K562 (cell line): ENCODE data around the gene EPHX1. TPM values are rescaled to one million over a fixed set of nuclear protein-coding genes. Genes with fewer than 3 reads are reported as not detected.

Source experiments
- EHMT2 ChIP-seq: fragments of 450-650 bp; IDR thresholded peaks from 2 replicates; pipeline ENCODE4 v1.6.1; 2018; ENCODE audit warnings: antibody characterized with exemption
- ETV6 ChIP-seq, 3 experiments: fragments of 150-350 bp in 1 of 3; sonication (generic) in 1 of 3; formaldehyde crosslinking in 1 of 3; IDR thresholded peaks; 2 replicates each; pipeline versions ENCODE4 v1.6.1 to v1.8.0; 2014 to 2022; ENCODE audit warnings: borderline replicate concordance in 2 of 3, low read depth in 2 of 3, antibody characterized with exemption in 1 of 3, low read length in 1 of 3, mild to moderate bottlenecking in 1 of 3, missing genetic modification reagents in 1 of 3
- GTF2A2 ChIP-seq: IDR thresholded peaks from 2 replicates; pipeline ENCODE4 v1.6.1; 2016; ENCODE audit warnings: mild to moderate bottlenecking, missing genetic modification characterization, missing compliant biosample characterization
- HDAC8 ChIP-seq: fragments of 450-650 bp; IDR thresholded peaks from 2 replicates; pipeline ENCODE4 v1.6.1; 2016; ENCODE audit warnings: mild to moderate bottlenecking, missing genetic modification characterization, moderate library complexity, missing compliant biosample characterization
- MCM2 ChIP-seq: fragments of 450-650 bp; IDR thresholded peaks from 2 replicates; pipeline ENCODE4 v1.6.1; 2017; ENCODE audit warnings: low read depth, mild to moderate bottlenecking
- MTA1 ChIP-seq: fragments of 450-650 bp; IDR thresholded peaks from 2 replicates; pipeline ENCODE4 v1.6.1; 2017; ENCODE audit warnings: borderline replicate concordance
- MYBL2 ChIP-seq, 2 experiments: fragments of 450-650 bp in 1 of 2; sonication (generic) in 1 of 2; formaldehyde crosslinking in 1 of 2; IDR thresholded peaks; 2 replicates each; pipeline versions ENCODE4 v1.6.1 to v1.8.1; 2017 to 2022; ENCODE audit warnings: borderline replicate concordance in 1 of 2, inconsistent platforms in 1 of 2, low read depth in 1 of 2, mild to moderate bottlenecking in 1 of 2, missing genetic modification reagents in 1 of 2, moderate library complexity in 1 of 2
- NKRF ChIP-seq: fragments of 450-650 bp; IDR thresholded peaks from 2 replicates; pipeline ENCODE4 v1.6.1; 2016; ENCODE audit warnings: borderline replicate concordance
- TAF1 ChIP-seq: IDR thresholded peaks from 2 replicates; pipeline ENCODE4 v1.6.1; 2011; ENCODE audit warnings: mild to moderate bottlenecking, low read length, moderate library complexity; ENCODE audit not compliant: insufficient read depth, control insufficient read depth, severe bottlenecking; ENCODE audit errors: extremely low read depth
- ZBTB33 ChIP-seq: sonication (generic); formaldehyde crosslinking; IDR thresholded peaks from 2 replicates; pipeline ENCODE4 v1.8.1; 2023; ENCODE audit warnings: mild to moderate bottlenecking, missing genetic modification reagents
- polyA plus RNA-seq, 8 experiments: library from polyadenylated mRNA; depleted of rRNA in 4 of 8; stranded (reverse) in 5 of 8; unstranded in 3 of 8; fragments of >200 nt; fragmentation: Nextera tagmentation in 2 of 8; fragmentation: Illumina TruSeq in 1 of 8; extraction: Ambion mirVana in 2 of 8; extraction: Trizol in 1 of 8; gene quantifications; 2 replicates each; pipeline versions ENCODE4 v1.2.1 to v1.2.3, GENCODE V29; 2011 to 2014; ENCODE audit warnings: inconsistent platforms in 1 of 8, missing spikeins in 1 of 8
- total RNA-seq, 7 experiments: library from RNA; depleted of rRNA in 6 of 7; stranded (reverse); fragments of >200 nt in 6 of 7; fragmentation: Illumina TruSeq in 2 of 7; extraction: Trizol in 2 of 7; gene quantifications; 2 replicates each; pipeline versions ENCODE4 v1.2.1 to v1.2.3, GENCODE V29; 2011 to 2021; ENCODE audit warnings: low replicate concordance in 1 of 7
- TF ChIP-seq, protein P1 (sequence below): IDR thresholded peaks from 2 replicates; pipeline ENCODE4 v1.6.1; 2016; ENCODE audit warnings: missing genetic modification characterization, missing compliant biosample characterization
- TF ChIP-seq, protein P2 (sequence below): fragments of 450-650 bp; IDR thresholded peaks from 2 replicates; pipeline ENCODE4 v1.6.1; 2016; ENCODE audit warnings: low read depth

The EPHX1 gene
- total and polyA plus RNA-seq, 9 of the 15 experiments (the other 6 are each of a cell fraction or from before 2014, with no cell fraction given) = 0.21 to 27.0 (median 6.7) TPM

DNA sequence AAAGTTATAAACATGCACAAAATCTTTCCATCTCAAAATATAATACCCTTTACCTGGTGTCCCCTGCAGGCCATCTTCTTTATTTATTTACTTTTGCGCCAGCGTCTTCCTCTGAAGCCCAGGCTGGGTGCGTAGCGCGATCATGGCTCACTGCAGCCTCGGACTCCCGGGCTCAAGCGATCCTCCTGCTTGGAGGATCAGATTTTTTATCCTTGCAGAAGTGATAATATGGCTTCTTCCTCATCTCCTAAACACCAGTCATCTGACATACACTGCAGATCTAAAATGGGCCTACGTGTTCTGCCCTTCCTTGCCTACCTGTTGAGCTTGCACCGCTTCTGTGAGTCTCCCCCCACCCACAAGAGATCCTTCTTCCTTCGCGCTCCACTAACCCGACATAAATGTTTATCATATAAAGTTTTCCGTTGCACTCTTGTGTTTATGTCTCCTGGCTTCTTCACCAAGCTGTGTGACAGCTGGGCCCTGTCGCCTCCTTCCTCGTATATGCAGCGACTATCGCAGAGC is 32.8 kb upstream of the EPHX1 start (continued):
- TF ChIP-seq TAF1 = no peak
- peak; percentile 51 for TF ChIP-seq EHMT2
- 0 out of 2 replicates have a peak, but pooled peaks have one; percentile 7 for TF ChIP-seq HDAC8 (tag)
- TF ChIP-seq, protein P1, sequence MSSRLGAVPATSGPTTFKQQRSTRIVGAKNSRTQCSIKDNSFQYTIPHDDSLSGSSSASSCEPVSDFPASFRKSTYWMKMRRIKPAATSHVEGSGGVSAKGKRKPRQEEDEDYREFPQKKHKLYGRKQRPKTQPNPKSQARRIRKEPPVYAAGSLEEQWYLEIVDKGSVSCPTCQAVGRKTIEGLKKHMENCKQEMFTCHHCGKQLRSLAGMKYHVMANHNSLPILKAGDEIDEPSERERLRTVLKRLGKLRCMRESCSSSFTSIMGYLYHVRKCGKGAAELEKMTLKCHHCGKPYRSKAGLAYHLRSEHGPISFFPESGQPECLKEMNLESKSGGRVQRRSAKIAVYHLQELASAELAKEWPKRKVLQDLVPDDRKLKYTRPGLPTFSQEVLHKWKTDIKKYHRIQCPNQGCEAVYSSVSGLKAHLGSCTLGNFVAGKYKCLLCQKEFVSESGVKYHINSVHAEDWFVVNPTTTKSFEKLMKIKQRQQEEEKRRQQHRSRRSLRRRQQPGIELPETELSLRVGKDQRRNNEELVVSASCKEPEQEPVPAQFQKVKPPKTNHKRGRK (tag) = peak; percentile 12; the same call in 1 of the 2 replicates
- TF ChIP-seq ETV6 (IDR thresholded peaks at IDR 0.05; ENCODE audit: borderline replicate concordance in 1 of 2, low read depth in 2 of 2, low read length in 1 of 2) = no peak
- TF ChIP-seq ETV6 (CRISPR knock-in tag; IDR thresholded peaks at IDR 0.05; ENCODE audit: borderline replicate concordance) = peak; percentile 21; the same call in 1 of the 2 replicates
- TF ChIP-seq MCM2 = no peak
- TF ChIP-seq MTA1 = peak; percentile 82
- TF ChIP-seq NKRF = peak; percentile 26; the same call in 1 of the 2 replicates
- TF ChIP-seq ZBTB33 (CRISPR knock-in tag) = peak; percentile 87; the same call in 1 of the 2 replicates
- no peak for TF ChIP-seq MYBL2 (IDR thresholded peaks at IDR 0.05; ENCODE audit: low read depth)
- no peak for TF ChIP-seq MYBL2 (CRISPR knock-in tag; IDR thresholded peaks at IDR 0.05; ENCODE audit: borderline replicate concordance)
- TF ChIP-seq, protein P2, sequence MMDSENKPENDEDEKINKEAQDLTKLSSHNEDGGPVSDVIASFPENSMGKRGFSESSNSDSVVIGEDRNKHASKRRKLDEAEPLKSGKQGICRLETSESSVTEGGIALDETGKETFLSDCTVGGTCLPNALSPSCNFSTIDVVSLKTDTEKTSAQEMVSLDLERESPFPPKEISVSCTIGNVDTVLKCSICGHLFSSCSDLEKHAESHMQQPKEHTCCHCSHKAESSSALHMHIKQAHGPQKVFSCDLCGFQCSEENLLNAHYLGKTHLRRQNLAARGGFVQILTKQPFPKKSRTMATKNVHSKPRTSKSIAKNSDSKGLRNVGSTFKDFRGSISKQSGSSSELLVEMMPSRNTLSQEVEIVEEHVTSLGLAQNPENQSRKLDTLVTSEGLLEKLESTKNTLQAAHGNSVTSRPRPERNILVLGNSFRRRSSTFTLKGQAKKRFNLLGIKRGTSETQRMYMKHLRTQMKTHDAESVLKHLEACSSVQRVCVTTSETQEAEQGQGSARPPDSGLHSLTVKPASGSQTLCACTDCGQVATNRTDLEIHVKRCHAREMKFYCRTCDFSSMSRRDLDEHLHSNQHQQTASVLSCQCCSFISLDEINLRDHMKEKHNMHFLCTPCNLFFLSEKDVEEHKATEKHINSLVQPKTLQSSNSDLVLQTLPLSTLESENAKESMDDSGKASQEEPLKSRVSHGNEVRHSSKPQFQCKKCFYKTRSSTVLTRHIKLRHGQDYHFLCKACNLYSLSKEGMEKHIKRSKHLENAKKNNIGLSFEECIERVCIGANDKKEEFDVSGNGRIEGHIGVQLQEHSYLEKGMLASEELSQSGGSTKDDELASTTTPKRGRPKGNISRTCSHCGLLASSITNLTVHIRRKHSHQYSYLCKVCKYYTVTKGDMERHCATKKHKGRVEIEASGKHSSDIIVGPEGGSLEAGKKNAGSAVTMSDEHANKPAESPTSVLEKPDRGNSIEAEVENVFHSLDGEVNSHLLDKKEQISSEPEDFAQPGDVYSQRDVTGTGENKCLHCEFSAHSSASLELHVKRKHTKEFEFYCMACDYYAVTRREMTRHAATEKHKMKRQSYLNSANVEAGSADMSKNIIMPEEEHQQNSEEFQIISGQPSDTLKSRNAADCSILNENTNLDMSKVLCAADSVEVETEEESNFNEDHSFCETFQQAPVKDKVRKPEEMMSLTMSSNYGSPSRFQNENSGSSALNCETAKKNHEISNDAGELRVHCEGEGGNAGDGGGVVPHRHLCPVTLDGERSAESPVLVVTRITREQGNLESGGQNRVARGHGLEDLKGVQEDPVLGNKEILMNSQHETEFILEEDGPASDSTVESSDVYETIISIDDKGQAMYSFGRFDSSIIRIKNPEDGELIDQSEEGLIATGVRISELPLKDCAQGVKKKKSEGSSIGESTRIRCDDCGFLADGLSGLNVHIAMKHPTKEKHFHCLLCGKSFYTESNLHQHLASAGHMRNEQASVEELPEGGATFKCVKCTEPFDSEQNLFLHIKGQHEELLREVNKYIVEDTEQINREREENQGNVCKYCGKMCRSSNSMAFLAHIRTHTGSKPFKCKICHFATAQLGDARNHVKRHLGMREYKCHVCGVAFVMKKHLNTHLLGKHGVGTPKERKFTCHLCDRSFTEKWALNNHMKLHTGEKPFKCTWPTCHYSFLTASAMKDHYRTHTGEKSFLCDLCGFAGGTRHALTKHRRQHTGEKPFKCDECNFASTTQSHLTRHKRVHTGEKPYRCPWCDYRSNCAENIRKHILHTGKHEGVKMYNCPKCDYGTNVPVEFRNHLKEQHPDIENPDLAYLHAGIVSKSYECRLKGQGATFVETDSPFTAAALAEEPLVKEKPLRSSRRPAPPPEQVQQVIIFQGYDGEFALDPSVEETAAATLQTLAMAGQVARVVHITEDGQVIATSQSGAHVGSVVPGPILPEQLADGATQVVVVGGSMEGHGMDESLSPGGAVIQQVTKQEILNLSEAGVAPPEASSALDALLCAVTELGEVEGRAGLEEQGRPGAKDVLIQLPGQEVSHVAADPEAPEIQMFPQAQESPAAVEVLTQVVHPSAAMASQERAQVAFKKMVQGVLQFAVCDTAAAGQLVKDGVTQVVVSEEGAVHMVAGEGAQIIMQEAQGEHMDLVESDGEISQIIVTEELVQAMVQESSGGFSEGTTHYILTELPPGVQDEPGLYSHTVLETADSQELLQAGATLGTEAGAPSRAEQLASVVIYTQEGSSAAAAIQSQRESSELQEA = no peak
- no peak for TF ChIP-seq GTF2A2 (tag)
